T-helper 2 cell treated with Interferon-gamma antibody and Interleukin-4, amounts not matched to agents 5 μg/mL and 100 μg/mL, for 36 hours (primary cell): ENCODE results near the gene KCNK16.

ENCODE experiments used
- DNase-seq: peaks from one replicate; pipeline ENCODE4 v3.0.0; 2021; ENCODE audit warnings: low spot score
- H3K27ac Mint-ChIP-seq: one replicate; pipeline ENCODE4 v1.8.0; 2021; ENCODE audit warnings: mild to moderate bottlenecking, mixed read lengths
- H3K27me3 Mint-ChIP-seq: one replicate; pipeline ENCODE4 v1.8.0; 2021; ENCODE audit warnings: low read depth, mixed read lengths
- H3K36me3 Mint-ChIP-seq: one replicate; pipeline ENCODE4 v1.8.0; 2021; ENCODE audit warnings: low read depth, mixed read lengths
- H3K4me1 Mint-ChIP-seq: one replicate; pipeline ENCODE4 v1.8.0; 2021; ENCODE audit warnings: low read depth, mixed read lengths
- H3K4me3 Mint-ChIP-seq: one replicate; pipeline ENCODE4 v1.8.0; 2022; ENCODE audit warnings: mild to moderate bottlenecking, moderate library complexity, mixed read lengths
- H3K9me3 Mint-ChIP-seq: one replicate; pipeline ENCODE4 v1.8.0; 2021; ENCODE audit warnings: mixed read lengths

Gene KCNK16

DNA sequence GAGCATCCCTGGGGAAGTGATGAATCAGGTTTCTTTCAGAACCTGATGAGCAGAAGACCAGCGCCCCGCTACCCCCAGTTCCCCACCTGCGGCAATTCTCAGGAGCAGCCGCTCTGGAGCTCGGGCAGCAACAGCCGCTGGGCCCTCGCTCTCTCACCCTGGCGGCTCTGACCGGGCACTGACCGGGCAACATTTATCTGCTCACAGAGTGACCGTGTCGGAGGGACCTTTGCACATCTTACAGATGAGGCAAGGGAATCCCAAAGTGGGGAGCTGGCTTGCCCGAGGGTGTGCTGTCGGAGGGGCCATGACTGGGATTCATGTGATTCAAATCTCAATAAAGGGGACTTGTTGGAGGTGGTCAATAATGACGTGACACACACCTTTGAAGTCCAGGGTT lies 26.2 kb upstream of the KCNK16 start:
- H3K36me3 Mint-ChIP-seq = no peaks in the 10 kb centered on the region
- H3K27ac Mint-ChIP-seq = no peak overlapping the region
- H3K4me1 Mint-ChIP-seq = no peaks in the 10 kb centered on the region
- H3K27me3 Mint-ChIP-seq = no peaks in the 10 kb centered on the region
- H3K9me3 Mint-ChIP-seq = no peaks in the 10 kb centered on the region
- DNase-seq = no peak
- H3K4me3 Mint-ChIP-seq = no peak overlapping the region

GRCh38 chr6:39347906-39348585 lies 25.5 kb upstream of the KCNK16 start:
- H3K27me3 Mint-ChIP-seq = no peaks in the 10 kb centered on the region
- no peaks in the 10 kb centered on the region for H3K36me3 Mint-ChIP-seq
- no peak overlapping the region for H3K27ac Mint-ChIP-seq
- H3K4me1 Mint-ChIP-seq = peaks cover 2% of the 10 kb centered on the region
- no peaks in the 10 kb centered on the region for H3K9me3 Mint-ChIP-seq
- peak; percentile 27 for DNase-seq
- H3K4me3 Mint-ChIP-seq = no peak overlapping the region

- DNase-seq = no peak
- H3K4me1 Mint-ChIP-seq = peaks cover 2% of the 10 kb centered on the region
- no peaks in the 10 kb centered on the region for H3K36me3 Mint-ChIP-seq
- no peaks in the 10 kb centered on the region for H3K27me3 Mint-ChIP-seq
- H3K27ac Mint-ChIP-seq = no peak overlapping the region
- H3K4me3 Mint-ChIP-seq = no peak overlapping the region
- no peaks in the 10 kb centered on the region for H3K9me3 Mint-ChIP-seq
Observed at GRCh38 chr6:39347206-39347605, 24.7 kb upstream of the KCNK16 start.

DNA sequence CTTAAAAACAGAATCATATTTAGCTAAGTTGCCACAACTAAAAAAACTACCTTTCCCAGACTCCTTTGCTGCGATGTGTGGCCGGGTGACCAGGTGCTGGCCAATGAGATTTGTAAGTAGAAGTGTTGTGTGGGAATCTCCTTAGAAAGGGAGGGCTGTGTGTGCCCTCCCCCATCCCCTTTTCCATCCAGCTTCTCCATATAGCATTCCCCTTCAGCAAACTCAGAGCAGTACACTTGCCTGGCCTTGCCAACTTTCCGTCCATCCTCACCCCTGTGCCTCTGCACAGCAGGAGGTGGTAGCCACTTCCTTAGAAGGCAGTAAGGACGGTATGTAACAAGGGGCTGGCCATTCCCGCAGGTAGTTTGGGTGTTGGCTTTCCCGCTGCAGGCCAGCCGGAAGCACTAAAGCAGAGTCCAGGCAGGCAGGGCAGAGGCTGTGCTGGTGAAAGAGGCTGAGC lies 22.3 kb upstream of the KCNK16 start:
- H3K9me3 Mint-ChIP-seq = no peaks in the 10 kb centered on the region
- H3K36me3 Mint-ChIP-seq = no peaks in the 10 kb centered on the region
- no peak overlapping the region for H3K27ac Mint-ChIP-seq
- H3K27me3 Mint-ChIP-seq = peaks cover under 1% of the 10 kb centered on the region
- no peak for DNase-seq
- H3K4me3 Mint-ChIP-seq = no peak overlapping the region
- H3K4me1 Mint-ChIP-seq = peaks cover 2% of the 10 kb centered on the region

GRCh38 chr6:39343396-39343870 lies 20.9 kb upstream of the KCNK16 start:
- DNase-seq = no peak

DNA sequence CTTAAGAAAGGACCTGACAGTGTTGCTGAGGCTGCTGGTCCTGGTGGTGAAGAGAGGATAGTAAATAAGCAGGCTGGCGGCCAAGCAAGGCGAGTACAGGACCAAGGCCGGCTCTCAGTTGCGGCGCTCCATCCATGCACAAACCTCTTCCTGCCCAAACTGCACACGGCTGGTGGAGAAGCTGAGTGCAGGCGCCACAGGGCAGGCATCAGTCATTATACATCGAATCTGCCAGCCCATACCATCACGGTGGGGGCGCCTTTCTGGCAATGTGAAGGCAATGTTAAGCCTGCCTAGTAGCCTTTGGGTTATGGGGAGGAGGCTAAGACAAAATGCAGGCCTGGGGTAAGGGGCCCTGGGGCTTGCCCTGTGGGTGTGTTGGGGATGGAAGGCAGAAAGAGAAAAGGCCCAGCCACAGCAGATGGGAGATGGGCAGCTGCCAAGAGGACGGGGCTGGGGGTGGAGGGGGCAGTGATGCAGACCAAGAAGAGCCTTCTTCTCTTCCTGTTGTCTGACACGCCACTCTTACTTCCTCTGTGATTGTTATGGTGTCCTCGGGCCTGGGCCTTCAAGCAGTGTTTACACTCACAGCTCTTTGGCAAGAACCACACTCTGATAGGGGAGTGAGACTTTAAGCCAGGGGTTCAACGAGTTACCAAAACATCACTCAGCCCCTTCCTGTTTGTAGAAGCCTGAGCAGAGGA lies 20.3 kb upstream of the KCNK16 start:
- Mint-ChIP-seq H3K27me3 (peaks cover 17% of the 10 kb centered on the region), H3K4me1 (peaks cover 8% of the 10 kb centered on the region), H3K9me3 (no peaks in the 10 kb centered on the region), H3K4me3 (no peak overlapping the region), H3K27ac (peak overlapping the region; percentile 34), H3K36me3 (no peaks in the 10 kb centered on the region)
- DNase-seq = no peak

More at GRCh38 chr6:39343396-39343870, 20.9 kb upstream of the KCNK16 start:
- H3K4me3 Mint-ChIP-seq = no peak overlapping the region
- H3K36me3 Mint-ChIP-seq = no peaks in the 10 kb centered on the region
- peaks cover 3% of the 10 kb centered on the region for H3K4me1 Mint-ChIP-seq
- no peaks in the 10 kb centered on the region for H3K9me3 Mint-ChIP-seq
- peak overlapping the region; percentile 34 for H3K27ac Mint-ChIP-seq
- H3K27me3 Mint-ChIP-seq = peaks cover 11% of the 10 kb centered on the region

- DNase-seq = no peak
- Mint-ChIP-seq H3K27ac (no peak overlapping the region), H3K9me3 (no peaks in the 10 kb centered on the region), H3K4me3 (no peak overlapping the region), H3K4me1 (peaks cover 8% of the 10 kb centered on the region), H3K36me3 (no peaks in the 10 kb centered on the region), H3K27me3 (peaks cover 23% of the 10 kb centered on the region)
Observed at GRCh38 chr6:39341937-39342336, 19.4 kb upstream of the KCNK16 start.

DNA sequence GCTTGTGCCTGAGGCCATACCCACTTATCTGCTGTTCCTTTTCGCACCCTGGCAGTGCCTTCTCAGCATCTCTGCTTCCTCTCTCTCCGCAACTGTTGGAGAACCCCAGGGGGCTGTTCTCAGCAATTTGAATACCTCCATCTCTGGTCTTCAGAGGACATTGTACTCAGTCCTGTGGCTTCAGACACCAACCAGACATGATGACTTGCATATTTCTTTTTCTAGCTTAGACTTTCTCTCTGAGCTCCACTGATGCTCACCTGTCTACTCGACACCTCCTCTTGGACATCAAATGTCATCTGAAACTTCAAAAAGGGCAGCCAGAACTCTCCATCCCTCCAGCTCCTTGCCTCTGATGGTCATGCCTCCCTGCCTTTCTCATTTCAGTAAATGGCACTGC lies 18.9 kb upstream of the KCNK16 start:
- Mint-ChIP-seq H3K9me3 (no peaks in the 10 kb centered on the region), H3K27me3 (peaks cover 23% of the 10 kb centered on the region), H3K4me1 (peaks cover 12% of the 10 kb centered on the region), H3K36me3 (no peaks in the 10 kb centered on the region), H3K27ac (no peak overlapping the region), H3K4me3 (no peak overlapping the region)
- DNase-seq = no peak

DNA sequence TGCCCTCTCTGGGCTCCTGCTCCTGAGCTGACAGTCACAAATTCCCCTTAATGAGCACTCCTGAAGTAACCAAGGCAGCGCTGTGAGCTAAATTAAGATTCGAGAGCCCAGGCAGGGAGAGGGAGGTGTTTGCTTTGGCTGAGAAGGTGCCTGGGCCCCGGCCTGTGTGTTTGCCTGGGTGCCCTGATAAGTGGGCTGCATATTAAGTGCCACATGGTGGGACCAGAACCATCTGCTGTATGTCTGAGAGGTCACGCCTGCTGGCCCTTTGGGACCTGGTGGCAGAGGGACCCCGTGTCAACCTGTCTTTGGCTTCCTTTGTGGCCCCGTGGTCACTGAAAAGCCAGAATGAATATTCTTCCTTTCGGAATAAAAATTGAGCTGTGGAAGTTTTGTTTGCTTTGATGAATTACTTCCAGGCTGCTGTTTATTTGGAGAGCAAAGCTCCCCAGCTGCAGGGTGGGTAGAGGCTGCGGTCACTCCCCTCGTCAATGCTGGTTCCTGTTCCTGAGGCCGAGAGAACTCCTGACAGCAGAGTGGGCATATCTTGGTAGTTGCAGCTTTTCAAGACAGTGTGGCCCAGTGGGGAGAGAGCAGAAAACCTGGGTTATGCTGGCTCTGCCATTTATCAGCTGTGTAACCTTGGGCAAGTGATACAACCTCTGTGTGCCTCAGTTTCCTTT lies 17.5 kb upstream of the KCNK16 start:
- H3K27me3 Mint-ChIP-seq = peaks cover 23% of the 10 kb centered on the region
- H3K4me3 Mint-ChIP-seq = no peak overlapping the region
- H3K36me3 Mint-ChIP-seq = no peaks in the 10 kb centered on the region
- no peaks in the 10 kb centered on the region for H3K9me3 Mint-ChIP-seq
- no peak for DNase-seq
- H3K4me1 Mint-ChIP-seq = peaks cover 21% of the 10 kb centered on the region
- no peak overlapping the region for H3K27ac Mint-ChIP-seq

DNA sequence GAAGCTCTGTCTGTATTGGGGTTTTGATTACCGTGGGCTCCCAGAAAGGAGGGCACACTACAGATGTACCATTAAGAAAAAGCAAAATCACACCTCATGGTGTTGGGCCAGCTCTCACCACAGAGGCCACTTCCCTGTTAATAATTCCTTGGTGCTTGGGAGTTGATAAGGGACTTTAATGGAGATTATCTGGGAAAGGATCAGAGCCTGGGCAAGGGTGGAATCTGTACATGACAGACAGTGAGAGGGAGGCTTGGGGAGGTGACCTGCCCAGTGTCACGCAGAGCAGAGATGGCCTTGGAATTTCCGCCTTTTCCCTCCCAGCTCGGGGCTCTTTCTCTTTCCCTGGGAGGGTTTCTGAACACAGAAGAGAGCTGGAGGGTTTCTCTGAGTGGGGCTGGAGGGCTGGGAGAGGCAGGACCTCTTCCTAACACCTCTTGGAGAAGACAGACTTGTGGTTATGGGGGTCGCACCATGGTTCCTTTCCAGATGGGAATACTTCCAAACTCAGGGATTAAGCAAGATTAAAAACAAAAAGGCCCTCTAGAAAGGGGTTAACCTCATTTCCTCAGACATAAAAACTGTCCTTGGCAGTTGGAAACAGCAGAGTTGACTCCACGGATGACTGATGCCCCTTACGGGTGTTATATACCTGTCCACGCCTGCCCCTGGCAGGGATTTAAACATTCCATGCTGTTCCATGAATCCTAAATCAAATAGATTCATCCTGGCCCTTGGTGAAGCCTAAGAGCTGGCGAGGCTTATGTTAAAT lies 16.8 kb upstream of the KCNK16 start:
- H3K27ac Mint-ChIP-seq = no peak overlapping the region
- no peak overlapping the region for H3K4me3 Mint-ChIP-seq
- peaks cover 26% of the 10 kb centered on the region for H3K27me3 Mint-ChIP-seq
- no peaks in the 10 kb centered on the region for H3K36me3 Mint-ChIP-seq
- H3K9me3 Mint-ChIP-seq = no peaks in the 10 kb centered on the region
- DNase-seq = no peak
- peaks cover 23% of the 10 kb centered on the region for H3K4me1 Mint-ChIP-seq

DNA sequence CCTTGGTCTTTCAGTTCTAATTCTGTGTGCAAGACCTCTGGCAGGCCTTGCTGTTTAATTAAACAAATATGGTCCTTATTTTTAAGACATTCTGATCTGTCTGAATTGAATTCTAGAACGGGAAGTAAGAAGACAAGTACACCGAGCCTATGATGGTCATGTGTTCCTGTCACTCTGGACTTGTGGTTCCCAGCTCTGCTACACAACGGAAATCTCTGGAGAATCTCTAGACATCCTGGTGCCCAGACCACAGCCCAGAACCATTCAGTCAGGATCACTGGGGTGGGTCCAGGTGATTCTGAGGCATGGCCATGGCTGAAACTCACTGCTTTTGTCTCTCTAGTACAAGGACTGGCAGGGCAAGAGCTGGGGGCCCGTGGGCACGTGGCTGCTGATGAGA lies 15.9 kb upstream of the KCNK16 start:
- peaks cover 23% of the 10 kb centered on the region for H3K4me1 Mint-ChIP-seq
- H3K27ac Mint-ChIP-seq = no peak overlapping the region
- peaks cover 26% of the 10 kb centered on the region for H3K27me3 Mint-ChIP-seq
- no peaks in the 10 kb centered on the region for H3K9me3 Mint-ChIP-seq
- DNase-seq = no peak
- H3K36me3 Mint-ChIP-seq = no peaks in the 10 kb centered on the region
- H3K4me3 Mint-ChIP-seq = no peak overlapping the region

- DNase-seq = peak; percentile 12
- Mint-ChIP-seq H3K4me1 (peaks cover 21% of the 10 kb centered on the region), H3K9me3 (no peaks in the 10 kb centered on the region), H3K27ac (no peak overlapping the region), H3K27me3 (peaks cover 44% of the 10 kb centered on the region), H3K36me3 (no peaks in the 10 kb centered on the region), H3K4me3 (peak overlapping the region; percentile 4)
Observed at GRCh38 chr6:39335780-39336545, 13.5 kb upstream of the KCNK16 start.
